Eye (tissue), 1 donor: ENCODE measurements around the gene STAT2.
"Not testable (repeated sequence)": the region's sequence is repeated elsewhere in the genome, so short reads cannot be mapped to it uniquely, and the experiment has no call there.

Source experiments
- DNase-seq: peaks from one replicate; pipeline ENCODE4 v3.0.0-alpha.2; 2015

Gene STAT2

DNA sequence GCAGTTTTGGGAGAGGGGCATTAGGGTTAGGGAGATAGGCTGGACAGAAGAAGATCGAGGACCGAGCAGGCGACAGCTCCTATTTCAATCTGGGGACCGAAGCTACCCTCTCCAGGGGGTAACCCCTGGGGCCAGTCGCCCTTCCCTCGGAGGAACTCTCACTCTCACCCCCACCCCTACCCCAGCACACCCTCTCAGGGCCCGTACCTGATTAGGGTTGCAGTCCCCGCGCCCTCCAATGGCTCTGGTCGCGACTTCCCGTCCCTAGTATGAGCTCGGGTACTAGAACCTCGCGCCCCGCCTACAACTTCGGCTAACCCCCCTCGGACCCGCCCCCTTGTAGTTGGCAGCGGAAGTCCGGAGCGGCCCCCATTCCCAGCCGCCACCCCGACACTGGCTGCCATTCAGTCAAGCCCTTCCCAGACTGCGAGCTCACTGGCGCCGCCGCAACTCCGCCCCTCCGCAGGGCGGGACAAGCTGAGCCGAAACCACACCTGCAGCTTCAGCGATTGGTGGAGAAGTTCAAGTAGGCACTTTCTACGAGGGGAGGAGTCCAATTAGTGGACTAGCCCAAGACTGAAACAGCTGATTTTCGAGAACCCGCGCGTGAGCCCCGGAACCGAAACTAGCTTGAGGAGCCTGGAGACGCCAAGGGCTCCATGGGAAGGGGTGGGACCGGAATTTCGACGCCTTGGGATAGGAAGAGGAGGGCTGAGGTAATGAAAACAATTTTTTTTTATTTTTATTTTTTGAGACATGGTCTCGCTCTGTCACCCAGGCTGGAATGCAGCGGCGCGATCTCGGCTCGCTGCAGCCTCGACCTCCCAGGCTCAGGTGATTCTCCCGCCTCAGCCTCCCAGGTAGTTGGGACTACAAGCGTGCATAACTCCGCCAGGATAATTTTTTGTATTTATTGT lies at the start of gene STAT2:
TSS of gene STAT2 (minus strand) at position 257 of the 917 bp plus-strand sequence. CDS start 3,536 bp downstream, outside the sequence.
- peak; percentile 99 for DNase-seq

DNA sequence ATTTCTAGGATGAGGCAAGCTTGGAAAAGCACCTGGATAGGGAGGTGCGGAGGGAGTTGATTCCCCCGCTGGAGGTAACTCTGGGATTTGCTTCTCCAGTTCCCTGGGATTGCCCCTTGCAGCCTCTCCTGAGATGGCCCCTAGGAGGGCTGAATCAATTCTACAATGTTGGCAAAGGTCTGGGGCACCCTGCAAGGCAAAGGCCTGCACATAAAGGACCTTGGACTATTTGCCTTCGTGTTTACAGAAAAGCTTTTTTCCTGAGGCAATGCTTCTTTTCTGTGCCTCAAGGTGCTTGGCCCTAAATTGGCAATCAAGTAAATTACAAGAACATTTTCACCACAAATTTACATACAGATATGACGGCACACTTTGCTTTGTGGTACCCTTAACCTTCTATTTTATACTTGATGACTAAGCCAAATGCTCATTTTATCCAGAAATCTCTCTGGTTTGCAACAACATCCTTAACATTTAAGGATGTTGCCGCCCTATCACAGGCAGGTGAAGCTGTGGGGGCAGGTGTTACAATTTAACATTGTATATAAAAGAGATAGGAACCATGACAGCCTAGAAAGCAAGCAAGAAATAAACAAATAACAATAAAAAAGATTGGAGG lies 49.0 kb upstream of the STAT2 start:
- no peak for DNase-seq

DNA sequence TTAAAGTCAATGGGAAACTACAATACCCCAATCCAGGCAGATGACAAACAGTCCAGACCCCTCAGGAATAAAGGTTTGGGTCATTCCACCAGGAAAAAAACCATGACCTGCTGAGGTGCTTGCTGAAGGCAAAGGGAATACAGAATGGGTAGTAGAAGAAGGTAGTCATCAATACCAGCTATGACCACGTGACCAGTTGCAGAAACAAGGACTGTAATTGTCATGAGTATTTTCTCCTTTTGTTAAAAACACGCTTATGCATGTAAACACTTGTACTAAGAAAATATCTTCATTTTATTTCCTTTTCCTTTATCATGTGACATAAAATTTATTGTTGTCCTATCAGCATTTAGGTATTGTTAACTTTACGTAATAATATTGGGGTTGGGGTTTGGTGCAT lies 44.3 kb upstream of the STAT2 start:
- not testable (repeated sequence) for DNase-seq

- DNase-seq, result not testable (repeated sequence)
Measured at GRCh38 chr12:56401612-56402011, 41.7 kb upstream of the STAT2 start.

DNA sequence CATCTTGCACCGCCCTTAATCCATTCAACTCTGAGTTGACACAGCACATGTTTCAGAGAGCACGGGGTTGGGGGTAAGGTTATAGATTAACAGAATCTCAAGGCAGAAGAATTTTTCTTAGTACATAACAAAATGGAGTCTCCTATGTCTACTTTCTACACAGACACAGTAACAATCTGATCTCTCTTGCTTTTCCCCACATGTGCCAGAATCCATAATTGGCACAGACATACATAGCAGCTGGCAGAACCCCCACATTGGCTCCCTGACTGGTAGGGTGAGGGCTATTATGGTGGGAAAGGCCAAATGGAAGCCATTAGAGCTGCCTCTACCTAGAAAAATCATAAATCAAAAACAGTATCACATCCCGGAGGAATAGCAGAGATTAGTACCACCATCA lies 41.2 kb upstream of the STAT2 start:
- not testable (repeated sequence) for DNase-seq

DNA sequence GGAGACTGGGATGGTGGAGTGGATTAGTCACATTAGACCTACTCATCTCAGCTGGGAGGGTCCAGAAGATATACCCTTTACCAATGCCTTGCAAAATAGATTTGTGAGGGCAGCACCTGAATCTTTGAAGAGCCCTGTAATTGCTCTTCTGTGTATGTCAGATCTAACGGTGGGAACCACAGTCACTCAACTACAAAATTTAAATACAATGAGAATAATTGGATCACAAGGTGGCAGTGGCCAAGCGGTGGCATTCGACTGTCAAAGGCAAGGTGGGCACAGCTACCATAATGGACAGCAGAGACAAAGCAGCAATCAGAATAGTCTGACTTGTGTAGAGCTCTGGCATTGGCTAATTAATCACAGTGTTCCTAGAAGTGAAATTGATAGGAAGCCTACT lies 39.6 kb upstream of the STAT2 start:
- not testable (repeated sequence) for DNase-seq

DNA sequence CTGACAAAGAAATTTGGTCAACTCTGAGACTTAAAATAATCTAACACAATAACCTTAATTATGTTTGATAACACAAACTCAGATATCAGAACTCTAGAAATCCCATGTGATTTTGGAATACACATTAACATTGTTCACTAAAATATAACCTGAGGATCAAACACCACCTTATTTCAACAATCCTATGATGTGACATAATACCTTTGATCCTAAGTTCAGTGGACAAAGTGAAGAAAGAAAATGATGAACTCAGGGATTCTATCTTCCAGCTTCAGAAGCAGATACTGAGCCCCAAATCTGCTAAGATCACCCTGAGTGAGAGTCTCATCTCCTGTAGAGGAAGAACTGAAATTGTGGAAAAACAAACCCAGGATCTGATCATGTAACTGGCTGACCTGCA lies 38.4 kb upstream of the STAT2 start:
- no peak for DNase-seq

GRCh38 chr12:56392331-56392730 lies 32.4 kb upstream of the STAT2 start:
- DNase-seq, result no peak

DNA sequence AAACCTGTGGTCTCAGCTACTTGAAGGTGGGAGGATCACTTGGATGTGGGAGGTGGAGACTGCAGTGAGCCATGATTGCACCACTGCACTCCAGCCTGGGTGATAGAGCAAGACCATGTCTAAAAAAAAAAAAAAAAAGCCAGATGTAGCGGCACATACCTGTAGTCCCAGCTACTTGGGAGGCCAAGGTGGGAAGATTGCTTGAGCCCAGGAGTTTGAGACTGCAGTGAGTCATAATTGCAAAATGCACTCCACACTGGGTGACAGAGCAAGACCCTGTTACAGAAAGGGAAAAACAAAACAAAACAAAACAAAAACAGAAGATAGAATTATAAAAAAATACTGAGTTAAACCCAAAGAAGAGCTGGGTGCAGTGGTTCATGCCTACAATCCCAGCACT lies 31.8 kb upstream of the STAT2 start:
- no peak for DNase-seq

DNA sequence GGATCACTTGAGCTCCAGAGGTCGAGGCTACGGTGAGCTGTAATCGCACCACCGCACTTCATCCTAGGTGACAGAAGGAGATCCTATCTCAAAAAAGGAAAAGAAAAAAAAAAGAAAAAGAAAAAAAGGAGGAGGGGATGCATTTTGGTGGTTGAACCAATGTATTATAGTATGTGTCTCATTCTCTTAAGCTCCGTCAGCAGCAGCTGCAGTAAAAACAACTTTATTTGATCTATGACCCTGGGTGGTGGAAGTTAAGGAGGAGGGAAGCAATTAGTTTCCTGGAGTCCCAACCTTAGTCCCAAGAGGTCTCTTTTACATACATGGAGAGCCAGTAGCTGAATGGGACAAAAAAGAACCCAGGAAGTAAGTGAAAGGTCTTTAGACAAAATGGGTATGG lies 29.5 kb upstream of the STAT2 start:
- DNase-seq, result no peak

DNA sequence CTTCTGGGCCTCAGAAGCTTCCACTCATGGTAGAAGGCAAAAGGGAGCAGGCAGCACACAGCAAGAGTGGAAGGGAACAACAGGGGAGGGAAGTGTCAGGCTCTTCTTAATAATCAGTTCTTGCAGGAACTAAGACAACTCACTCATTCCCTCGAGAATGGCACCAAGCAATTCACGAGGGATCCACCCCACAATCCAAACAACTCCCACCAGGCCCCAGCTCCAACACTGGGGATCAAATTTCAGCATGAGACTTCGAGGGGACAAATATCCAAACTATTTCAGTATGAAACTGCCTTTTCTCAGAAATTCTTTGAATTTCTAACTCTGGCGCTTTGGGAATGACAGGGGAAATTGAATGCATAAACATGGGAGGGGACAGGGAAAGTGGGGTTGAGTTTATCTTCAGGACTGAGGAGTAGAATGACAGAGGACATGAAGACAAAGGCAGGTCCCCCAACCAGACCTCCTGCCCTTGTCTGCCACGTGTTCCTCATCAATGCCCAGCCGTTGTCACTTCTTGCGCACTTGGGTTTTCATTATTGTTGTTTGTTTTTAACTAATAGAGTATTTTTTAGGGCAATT lies 27.3 kb upstream of the STAT2 start:
- peak; percentile 21 for DNase-seq

DNA sequence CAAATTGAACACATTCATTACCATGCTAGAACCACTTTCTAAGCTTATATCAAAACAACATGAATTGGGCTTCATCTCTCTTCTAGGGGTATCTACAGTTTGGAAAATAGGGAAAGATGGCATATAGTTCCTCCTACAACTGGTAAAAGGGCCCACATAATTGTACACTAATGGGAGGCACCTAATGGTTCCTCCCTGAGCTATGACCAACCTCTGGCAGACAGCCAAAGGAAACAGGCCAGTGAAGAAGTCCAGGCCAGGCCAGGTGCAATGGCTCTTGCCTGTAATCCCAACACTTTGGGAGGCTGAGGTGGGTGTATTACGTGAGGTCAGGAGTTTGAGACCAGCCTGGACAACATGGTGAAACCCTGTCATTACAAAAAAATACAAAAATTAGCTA lies 26.0 kb upstream of the STAT2 start:
- no peak for DNase-seq

GRCh38 chr12:56382611-56383010 lies 22.7 kb upstream of the STAT2 start:
- no peak for DNase-seq

GRCh38 chr12:56377989-56378316 lies 18.0 kb upstream of the STAT2 start:
- no peak for DNase-seq

DNA sequence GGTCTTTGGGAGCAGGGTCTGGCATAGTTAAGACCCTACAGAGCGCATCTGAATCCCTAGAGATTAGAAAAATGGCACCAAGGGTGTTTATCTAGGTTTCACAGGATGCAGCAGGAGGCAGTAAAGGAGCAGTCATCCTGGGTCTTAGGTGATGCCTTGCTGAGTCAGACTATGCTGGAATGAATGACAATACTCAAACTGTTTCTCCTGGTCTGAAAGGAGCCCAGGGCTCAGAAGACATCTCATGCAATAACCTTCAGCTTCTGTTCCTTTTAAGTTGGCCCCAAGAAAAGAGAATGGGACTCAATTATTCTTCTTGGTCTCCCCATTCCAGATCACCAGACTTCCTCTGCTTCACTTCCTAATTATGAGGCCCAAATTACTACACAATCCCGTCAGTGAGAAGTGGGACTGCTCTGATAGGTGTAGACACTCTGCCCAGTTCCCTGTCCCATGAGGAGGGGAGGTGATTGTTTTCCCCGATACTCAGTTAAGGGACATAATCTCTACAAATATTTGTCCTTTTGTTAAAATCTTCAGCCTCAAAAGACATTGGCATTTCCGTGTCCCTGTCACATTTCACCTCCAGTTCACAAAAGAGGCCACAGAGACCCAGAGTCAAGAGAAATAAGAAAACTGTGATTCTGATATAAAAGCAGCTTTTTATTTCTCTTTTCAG lies 17.5 kb upstream of the STAT2 start:
- DNase-seq, result no peak

DNA sequence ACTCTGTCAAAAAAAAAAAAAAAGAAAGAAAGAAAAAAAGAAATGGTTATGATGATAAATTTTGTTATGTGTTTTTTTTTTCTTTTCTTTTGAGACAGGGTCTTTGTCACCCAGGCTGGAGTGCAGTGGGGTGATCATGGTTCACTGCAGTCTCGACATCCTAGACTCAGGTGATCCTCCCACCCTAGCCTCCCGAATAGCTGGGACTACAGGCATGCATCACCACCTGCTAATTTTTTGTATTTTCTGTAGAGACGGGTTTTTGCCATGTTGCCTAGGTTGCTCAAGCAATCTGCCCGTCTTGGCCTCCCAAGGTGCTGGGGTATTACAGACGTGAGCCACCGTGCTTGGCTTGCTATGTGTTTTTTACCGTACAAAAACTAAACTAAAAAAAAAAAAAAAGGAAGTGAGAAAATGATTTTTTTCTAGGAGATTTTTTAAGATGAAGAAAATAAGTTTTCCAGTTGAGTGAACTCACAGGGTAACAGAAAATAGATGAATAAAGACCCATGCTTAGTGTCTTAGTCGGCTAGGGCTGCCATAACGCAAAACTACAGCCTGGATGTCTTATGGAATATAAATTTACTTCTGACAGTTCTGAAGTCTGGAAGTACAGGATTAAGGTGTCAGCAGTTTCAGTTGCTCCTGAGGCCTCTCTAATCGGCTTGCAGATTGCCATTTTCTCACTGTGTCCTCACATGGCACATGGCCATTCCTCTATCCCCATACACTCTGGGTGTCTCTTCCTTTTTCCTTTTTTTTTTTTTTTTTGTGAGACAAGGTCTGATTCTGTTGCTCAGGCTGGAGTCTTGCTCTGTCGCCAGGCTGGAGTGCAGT lies 15.9 kb upstream of the STAT2 start:
- DNase-seq, result no peak

DNA sequence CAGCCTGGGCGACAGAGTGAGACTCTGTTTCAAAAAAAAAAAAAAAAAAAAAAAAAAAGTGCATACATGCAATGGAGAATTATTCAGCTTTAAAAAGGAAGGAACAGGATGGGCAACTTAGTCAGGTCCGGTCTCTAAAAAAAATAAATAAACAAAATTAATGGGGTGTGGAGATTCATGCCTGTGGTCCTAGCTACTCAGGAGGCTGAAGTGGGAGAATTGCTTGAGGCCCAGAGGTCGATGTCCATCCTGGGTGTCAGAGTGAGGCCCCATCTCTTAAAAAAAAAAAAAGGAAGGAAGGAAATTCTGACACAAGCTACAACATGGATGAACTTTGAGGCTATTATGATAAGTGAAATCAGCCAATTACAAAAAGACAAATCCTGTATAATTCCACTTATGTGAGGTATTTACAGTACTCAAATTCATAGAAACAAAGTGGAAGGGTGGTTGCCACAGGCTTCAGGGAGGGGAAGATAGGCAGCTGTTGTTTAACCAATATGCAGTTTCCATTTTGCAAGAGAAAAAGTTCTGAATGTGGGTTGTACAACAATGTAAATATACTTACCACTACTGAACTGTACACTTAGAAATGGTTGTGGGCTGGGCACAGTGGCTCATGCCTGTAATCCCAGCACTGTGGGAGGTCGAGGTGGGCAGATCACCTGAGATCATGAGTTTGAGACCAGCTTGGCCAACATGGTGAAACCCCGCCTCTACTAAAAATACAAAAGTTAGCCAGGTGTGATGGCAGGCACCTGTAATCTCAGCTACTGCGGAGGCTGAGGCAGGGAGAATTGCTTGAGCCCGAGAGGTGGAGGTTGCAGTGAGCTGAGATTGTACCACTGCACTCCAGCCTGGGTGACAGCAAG lies 15.1 kb upstream of the STAT2 start:
- DNase-seq, result no peak

DNA sequence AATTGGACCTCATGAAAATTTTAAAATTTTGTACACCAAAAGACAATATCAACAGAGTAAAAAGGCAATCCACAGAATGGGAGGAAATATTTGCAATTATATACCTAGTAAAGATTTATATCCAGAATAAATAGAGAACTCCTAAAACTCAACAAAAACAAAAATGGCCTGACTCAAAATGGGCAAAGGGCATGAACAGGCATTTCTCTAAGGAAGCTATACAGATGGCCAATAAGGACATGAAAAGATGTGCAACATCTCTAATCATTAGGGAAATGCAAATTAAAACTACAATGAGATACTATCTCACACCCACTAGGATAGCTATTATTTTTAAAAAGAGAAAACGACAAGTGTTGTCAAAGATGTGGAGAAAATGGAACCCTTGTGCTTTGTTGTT lies 13.6 kb upstream of the STAT2 start:
- DNase-seq, result no peak

DNA sequence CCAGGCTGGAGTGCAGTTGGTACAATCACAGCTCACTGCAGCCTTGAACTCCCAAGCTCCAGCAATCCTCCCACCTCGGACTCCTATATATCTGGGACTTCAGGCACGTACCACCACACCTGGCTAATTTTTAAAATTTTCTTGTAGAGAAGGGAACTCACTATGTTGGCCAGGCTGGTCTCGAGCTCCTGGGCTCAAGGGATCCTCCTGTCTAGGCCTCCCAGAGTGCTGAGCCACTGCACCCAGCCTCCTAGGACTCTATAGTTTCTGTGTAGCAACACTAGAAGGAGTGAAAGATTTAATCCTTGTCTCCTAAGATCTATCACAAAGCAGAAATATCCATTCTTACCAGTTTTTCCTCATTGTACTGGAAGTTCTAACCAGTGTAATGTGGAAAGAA lies 7.0 kb upstream of the STAT2 start:
- DNase-seq, result no peak

- no peak for DNase-seq
Measured at GRCh38 chr12:56362130-56363059, 2.5 kb upstream of the STAT2 start, which contains the start of gene APOF. TSS of gene APOF (minus strand) at chr12:56362857. CDS start at chr12:56362745, 112 bp downstream.
